ENCODE data around the gene RBP3.

RBP3 gene

GRCh38 chr10:47330804-47331203 is 17.4 kb upstream of the RBP3 start:
- Histone ChIP-seq H3K36me3 (ENCODE audit: insufficient read depth, low read depth, low read length) (no peaks in the 10 kb centered on the region), H3K9me3 (ENCODE audit: insufficient read depth, low read depth, low read length) (no peaks in the 10 kb centered on the region), H3K27ac (ENCODE audit: low read length) (no peak overlapping the region)

GRCh38 chr10:47331491-47331890 is 16.7 kb upstream of the RBP3 start:
- no peak overlapping the region for H3K9ac ChIP-seq (ENCODE audit: low read depth, low read length)

More at GRCh38 chr10:47330804-47331203, 17.4 kb upstream of the RBP3 start:
- H3K4me1 ChIP-seq (ENCODE audit: insufficient read depth, low read length) = no peaks in the 10 kb centered on the region
- no peaks in the 10 kb centered on the region for H3K27me3 ChIP-seq (ENCODE audit: insufficient read depth, low read length)
- H3K9ac ChIP-seq (ENCODE audit: low read depth, low read length) = no peak overlapping the region
- no peak overlapping the region for H3K4me3 ChIP-seq (ENCODE audit: low read length)

DNA sequence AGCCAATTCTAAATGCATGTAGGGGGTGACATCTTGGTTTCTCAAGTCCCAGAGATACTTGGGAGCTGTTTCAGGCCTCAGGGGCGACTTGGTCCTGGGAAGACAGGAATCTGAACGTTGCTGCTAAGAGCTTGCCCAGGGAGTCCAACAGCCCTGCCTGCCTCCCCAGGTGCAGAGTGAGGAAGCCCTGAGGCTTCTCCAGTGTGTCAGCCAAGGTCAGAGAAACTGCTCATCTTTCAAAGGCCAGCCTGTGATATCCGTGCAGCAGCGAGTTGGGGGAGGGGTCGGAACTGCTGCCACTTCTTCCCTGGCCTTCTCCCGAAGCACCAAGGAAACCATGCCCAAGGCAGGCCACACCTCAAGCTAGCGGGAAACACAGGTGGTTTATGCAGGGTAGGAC is 16.2 kb upstream of the RBP3 start:
- Histone ChIP-seq H3K27me3 (ENCODE audit: insufficient read depth, low read length) (no peaks in the 10 kb centered on the region), H3K9ac (ENCODE audit: low read depth, low read length) (no peak overlapping the region), H3K27ac (ENCODE audit: low read length) (no peak overlapping the region), H3K9me3 (ENCODE audit: insufficient read depth, low read depth, low read length) (no peaks in the 10 kb centered on the region), H3K4me1 (ENCODE audit: insufficient read depth, low read length) (no peaks in the 10 kb centered on the region), H3K4me3 (ENCODE audit: low read length) (no peak overlapping the region), H3K36me3 (ENCODE audit: insufficient read depth, low read depth, low read length) (no peaks in the 10 kb centered on the region)

More at GRCh38 chr10:47331491-47331890, 16.7 kb upstream of the RBP3 start:
- no peak overlapping the region for H3K4me3 ChIP-seq (ENCODE audit: low read length)
- no peaks in the 10 kb centered on the region for H3K4me1 ChIP-seq (ENCODE audit: insufficient read depth, low read length)
- no peaks in the 10 kb centered on the region for H3K36me3 ChIP-seq (ENCODE audit: insufficient read depth, low read depth, low read length)
- H3K9me3 ChIP-seq (ENCODE audit: insufficient read depth, low read depth, low read length) = no peaks in the 10 kb centered on the region
- no peaks in the 10 kb centered on the region for H3K27me3 ChIP-seq (ENCODE audit: insufficient read depth, low read length)
- no peak overlapping the region for H3K27ac ChIP-seq (ENCODE audit: low read length)

GRCh38 chr10:47332371-47332770 is 15.8 kb upstream of the RBP3 start:
- H3K27ac ChIP-seq (ENCODE audit: low read length) = no peak overlapping the region
- H3K36me3 ChIP-seq (ENCODE audit: insufficient read depth, low read depth, low read length) = no peaks in the 10 kb centered on the region
- no peak overlapping the region for H3K9ac ChIP-seq (ENCODE audit: low read depth, low read length)
- no peak overlapping the region for H3K4me3 ChIP-seq (ENCODE audit: low read length)
- no peaks in the 10 kb centered on the region for H3K9me3 ChIP-seq (ENCODE audit: insufficient read depth, low read depth, low read length)
- no peaks in the 10 kb centered on the region for H3K4me1 ChIP-seq (ENCODE audit: insufficient read depth, low read length)
- no peaks in the 10 kb centered on the region for H3K27me3 ChIP-seq (ENCODE audit: insufficient read depth, low read length)

DNA sequence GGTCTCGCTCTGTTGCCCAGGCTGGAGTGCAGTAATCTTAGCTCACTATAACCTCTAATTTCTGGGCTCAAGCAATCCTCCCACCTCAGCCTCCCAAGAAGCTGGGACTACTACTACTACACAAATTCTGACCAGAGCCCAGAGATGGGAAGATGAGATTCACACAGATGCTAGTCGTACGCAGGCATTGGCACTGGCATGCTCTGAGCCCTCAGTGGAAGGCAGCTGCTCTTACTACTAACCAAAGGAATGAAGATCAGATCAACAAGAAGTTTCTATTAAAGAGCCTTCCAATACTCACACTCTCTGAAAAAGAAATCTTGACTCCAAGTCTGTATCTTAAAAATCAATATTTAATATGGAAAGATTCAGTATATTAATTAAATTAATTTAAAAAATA is 15.2 kb upstream of the RBP3 start:
- H3K27me3 ChIP-seq (ENCODE audit: insufficient read depth, low read length) = no peaks in the 10 kb centered on the region
- no peaks in the 10 kb centered on the region for H3K4me1 ChIP-seq (ENCODE audit: insufficient read depth, low read length)
- H3K9ac ChIP-seq (ENCODE audit: low read depth, low read length) = no peak overlapping the region
- no peaks in the 10 kb centered on the region for H3K9me3 ChIP-seq (ENCODE audit: insufficient read depth, low read depth, low read length)
- no peak overlapping the region for H3K27ac ChIP-seq (ENCODE audit: low read length)
- no peak overlapping the region for H3K4me3 ChIP-seq (ENCODE audit: low read length)
- H3K36me3 ChIP-seq (ENCODE audit: insufficient read depth, low read depth, low read length) = no peaks in the 10 kb centered on the region

GRCh38 chr10:47333532-47333931 is 14.6 kb upstream of the RBP3 start:
- Histone ChIP-seq H3K36me3 (ENCODE audit: insufficient read depth, low read depth, low read length) (no peaks in the 10 kb centered on the region), H3K27ac (ENCODE audit: low read length) (no peak overlapping the region), H3K9ac (ENCODE audit: low read depth, low read length) (no peak overlapping the region), H3K4me1 (ENCODE audit: insufficient read depth, low read length) (no peaks in the 10 kb centered on the region), H3K4me3 (ENCODE audit: low read length) (no peak overlapping the region), H3K9me3 (ENCODE audit: insufficient read depth, low read depth, low read length) (no peaks in the 10 kb centered on the region), H3K27me3 (ENCODE audit: insufficient read depth, low read length) (no peaks in the 10 kb centered on the region)

GRCh38 chr10:47334466-47335295 is 13.5 kb upstream of the RBP3 start:
- no peaks in the 10 kb centered on the region for H3K36me3 ChIP-seq (ENCODE audit: insufficient read depth, low read depth, low read length)
- no peak overlapping the region for H3K27ac ChIP-seq (ENCODE audit: low read length)
- H3K4me1 ChIP-seq (ENCODE audit: insufficient read depth, low read length) = no peaks in the 10 kb centered on the region
- H3K27me3 ChIP-seq (ENCODE audit: insufficient read depth, low read length) = no peaks in the 10 kb centered on the region
- H3K4me3 ChIP-seq (ENCODE audit: low read length) = no peak overlapping the region
- no peak overlapping the region for H3K9ac ChIP-seq (ENCODE audit: low read depth, low read length)
- H3K9me3 ChIP-seq (ENCODE audit: insufficient read depth, low read depth, low read length) = no peaks in the 10 kb centered on the region

DNA sequence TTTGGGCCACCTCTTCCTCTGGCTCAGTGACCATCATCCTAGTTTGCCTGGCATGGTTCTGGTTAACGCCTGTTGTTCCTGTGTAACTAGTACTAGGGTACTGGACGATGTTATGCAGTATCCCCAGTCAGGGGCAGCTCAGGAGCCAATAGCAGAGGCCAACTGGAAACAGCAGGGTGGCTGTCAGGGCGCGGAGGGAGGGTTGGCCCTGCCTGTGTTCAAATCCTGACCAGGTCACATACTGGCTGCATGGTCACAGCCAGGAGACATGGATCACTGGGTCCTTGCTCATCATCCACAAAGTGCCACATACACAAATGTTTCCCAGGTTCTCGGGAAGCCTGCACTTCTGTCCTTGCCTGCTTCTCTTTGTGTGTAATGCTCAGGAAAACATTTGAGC is 12.3 kb upstream of the RBP3 start:
- H3K27me3 ChIP-seq (ENCODE audit: insufficient read depth, low read length) = no peaks in the 10 kb centered on the region
- no peaks in the 10 kb centered on the region for H3K9me3 ChIP-seq (ENCODE audit: insufficient read depth, low read depth, low read length)
- no peak overlapping the region for H3K9ac ChIP-seq (ENCODE audit: low read depth, low read length)
- H3K27ac ChIP-seq (ENCODE audit: low read length) = no peak overlapping the region
- no peaks in the 10 kb centered on the region for H3K36me3 ChIP-seq (ENCODE audit: insufficient read depth, low read depth, low read length)
- no peaks in the 10 kb centered on the region for H3K4me1 ChIP-seq (ENCODE audit: insufficient read depth, low read length)
- no peak overlapping the region for H3K4me3 ChIP-seq (ENCODE audit: low read length)

DNA sequence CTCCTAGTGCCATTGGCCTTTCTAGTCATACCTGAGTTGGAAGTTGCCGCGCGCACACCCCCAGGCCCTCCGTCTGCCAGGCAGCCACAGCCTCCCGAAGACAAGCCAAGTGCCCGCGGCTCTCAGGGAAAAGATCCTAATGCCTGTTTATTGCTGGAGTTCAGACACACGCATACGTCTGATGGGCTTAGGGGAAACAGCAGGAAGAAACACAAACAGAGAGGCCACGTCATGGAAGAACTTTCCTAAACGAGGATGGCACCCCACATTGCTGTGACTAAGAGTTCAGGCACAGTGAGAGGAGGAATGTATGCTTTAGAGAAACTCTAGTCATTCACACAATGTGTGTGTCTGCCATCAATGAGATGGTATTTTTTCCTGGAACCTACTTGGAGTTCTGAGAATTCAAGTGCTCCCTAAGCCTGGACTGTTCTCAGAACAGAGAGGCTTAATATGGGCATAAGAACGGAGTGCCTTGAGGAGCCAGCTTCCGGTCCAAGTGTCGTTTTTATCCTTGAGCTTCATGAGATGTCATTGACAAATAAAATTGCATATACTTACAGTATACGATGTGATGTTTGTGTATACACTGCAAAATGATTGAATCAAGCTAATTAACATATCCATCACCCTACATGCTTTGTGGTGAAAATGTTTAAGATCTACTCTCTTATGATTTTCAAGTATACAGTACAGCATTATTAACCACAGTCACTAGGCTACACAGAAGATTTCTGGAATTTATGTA is 11.6 kb upstream of the RBP3 start:
- H3K4me3 ChIP-seq (ENCODE audit: low read length) = no peak overlapping the region
- H3K4me1 ChIP-seq (ENCODE audit: insufficient read depth, low read length) = no peaks in the 10 kb centered on the region
- no peak overlapping the region for H3K9ac ChIP-seq (ENCODE audit: low read depth, low read length)
- H3K27me3 ChIP-seq (ENCODE audit: insufficient read depth, low read length) = no peaks in the 10 kb centered on the region
- H3K27ac ChIP-seq (ENCODE audit: low read length) = no peak overlapping the region
- H3K9me3 ChIP-seq (ENCODE audit: insufficient read depth, low read depth, low read length) = no peaks in the 10 kb centered on the region
- no peaks in the 10 kb centered on the region for H3K36me3 ChIP-seq (ENCODE audit: insufficient read depth, low read depth, low read length)

- H3K27ac ChIP-seq (ENCODE audit: low read length) = no peak overlapping the region
- H3K36me3 ChIP-seq (ENCODE audit: insufficient read depth, low read depth, low read length) = no peaks in the 10 kb centered on the region
- H3K4me3 ChIP-seq (ENCODE audit: low read length) = no peak overlapping the region
- no peaks in the 10 kb centered on the region for H3K4me1 ChIP-seq (ENCODE audit: insufficient read depth, low read length)
- H3K9me3 ChIP-seq (ENCODE audit: insufficient read depth, low read depth, low read length) = no peaks in the 10 kb centered on the region
- H3K9ac ChIP-seq (ENCODE audit: low read depth, low read length) = no peak overlapping the region
- no peaks in the 10 kb centered on the region for H3K27me3 ChIP-seq (ENCODE audit: insufficient read depth, low read length)
Measured at GRCh38 chr10:47337310-47337709, 10.9 kb upstream of the RBP3 start.

DNA sequence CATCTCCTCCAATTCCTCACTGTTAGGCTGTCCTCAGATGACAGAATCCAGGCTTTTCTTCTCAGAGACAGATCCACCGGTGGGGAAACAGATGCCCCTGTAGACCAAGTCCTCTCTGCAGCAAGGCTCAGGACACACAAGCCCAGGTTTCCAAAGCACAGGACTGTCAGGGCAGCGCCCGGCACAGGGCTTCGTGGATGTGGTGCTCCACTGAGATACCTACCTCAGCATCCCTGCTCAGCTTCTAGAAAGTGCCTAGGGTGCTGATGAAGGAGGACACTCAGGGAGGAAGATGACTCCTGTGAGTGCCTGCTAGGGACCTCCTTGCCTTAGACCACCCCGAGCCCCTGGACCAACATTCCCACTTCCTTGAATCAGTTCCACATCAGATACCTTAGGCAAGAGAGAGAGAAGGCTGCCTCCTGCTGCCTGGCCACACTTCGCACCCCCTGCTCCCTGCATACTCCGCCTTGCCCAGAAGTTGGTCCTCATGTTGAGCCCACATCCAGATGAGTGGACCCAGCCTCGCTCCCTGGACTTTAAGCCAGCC is 8.9 kb upstream of the RBP3 start:
- Histone ChIP-seq H3K27me3 (ENCODE audit: insufficient read depth, low read length) (no peaks in the 10 kb centered on the region), H3K27ac (ENCODE audit: low read length) (no peak overlapping the region), H3K4me3 (ENCODE audit: low read length) (no peak overlapping the region), H3K9me3 (ENCODE audit: insufficient read depth, low read depth, low read length) (no peaks in the 10 kb centered on the region), H3K36me3 (ENCODE audit: insufficient read depth, low read depth, low read length) (no peaks in the 10 kb centered on the region), H3K9ac (ENCODE audit: low read depth, low read length) (no peak overlapping the region), H3K4me1 (ENCODE audit: insufficient read depth, low read length) (no peaks in the 10 kb centered on the region)
